ENCODE measurements around the gene SPATA31C1. TPM values are rescaled to one million over a fixed set of nuclear protein-coding genes. Genes with fewer than 3 reads are reported as not detected.
"Not testable (repeated sequence)": the region's sequence is repeated elsewhere in the genome, so short reads cannot be mapped to it uniquely, and the experiment has no call there.

The SPATA31C1 gene
- total RNA-seq, 1 donor from 2014 or later = not detected

DNA sequence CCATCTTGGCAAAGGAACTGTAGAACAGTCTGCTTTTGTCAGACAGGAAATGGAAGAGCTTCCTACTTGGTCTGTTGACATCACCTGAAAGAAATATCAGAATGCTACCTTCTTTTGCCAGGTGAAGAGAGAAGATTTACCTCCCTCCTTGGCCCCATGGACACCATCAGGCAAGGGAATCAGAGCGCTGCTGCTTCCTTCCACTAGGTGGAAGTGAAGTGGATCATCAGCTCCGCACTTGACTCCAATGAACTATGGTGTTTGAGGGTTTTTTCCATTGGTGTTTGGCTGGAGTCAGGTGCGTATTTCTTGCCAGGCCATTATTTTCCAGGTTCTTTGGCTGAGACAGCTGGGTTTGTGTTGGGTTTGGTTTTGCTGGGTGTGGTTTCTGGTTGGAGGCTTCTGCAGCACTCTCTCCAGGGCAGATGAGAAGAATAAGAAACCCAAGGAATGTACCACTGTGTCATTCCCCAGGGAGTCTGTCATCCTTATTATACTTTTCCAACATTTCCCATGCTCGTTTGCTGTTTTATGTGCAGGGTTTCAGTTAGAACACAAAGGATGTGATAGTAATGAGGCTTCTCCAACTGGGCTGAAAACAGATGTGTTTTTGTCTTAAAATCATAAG, 22.6 kb upstream of the SPATA31C1 start:
- TF ChIP-seq, protein P1, sequence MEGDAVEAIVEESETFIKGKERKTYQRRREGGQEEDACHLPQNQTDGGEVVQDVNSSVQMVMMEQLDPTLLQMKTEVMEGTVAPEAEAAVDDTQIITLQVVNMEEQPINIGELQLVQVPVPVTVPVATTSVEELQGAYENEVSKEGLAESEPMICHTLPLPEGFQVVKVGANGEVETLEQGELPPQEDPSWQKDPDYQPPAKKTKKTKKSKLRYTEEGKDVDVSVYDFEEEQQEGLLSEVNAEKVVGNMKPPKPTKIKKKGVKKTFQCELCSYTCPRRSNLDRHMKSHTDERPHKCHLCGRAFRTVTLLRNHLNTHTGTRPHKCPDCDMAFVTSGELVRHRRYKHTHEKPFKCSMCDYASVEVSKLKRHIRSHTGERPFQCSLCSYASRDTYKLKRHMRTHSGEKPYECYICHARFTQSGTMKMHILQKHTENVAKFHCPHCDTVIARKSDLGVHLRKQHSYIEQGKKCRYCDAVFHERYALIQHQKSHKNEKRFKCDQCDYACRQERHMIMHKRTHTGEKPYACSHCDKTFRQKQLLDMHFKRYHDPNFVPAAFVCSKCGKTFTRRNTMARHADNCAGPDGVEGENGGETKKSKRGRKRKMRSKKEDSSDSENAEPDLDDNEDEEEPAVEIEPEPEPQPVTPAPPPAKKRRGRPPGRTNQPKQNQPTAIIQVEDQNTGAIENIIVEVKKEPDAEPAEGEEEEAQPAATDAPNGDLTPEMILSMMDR (IDR thresholded peaks at IDR 0.05; ENCODE audit: insufficient read depth, low read length, poor library complexity, severe bottlenecking) = no peak
- no peaks in the 10 kb centered on the region for H3K36me3 ChIP-seq (ENCODE audit: control insufficient read depth, insufficient read depth, low read length)
- H3K27me3 ChIP-seq (ENCODE audit: control insufficient read depth, insufficient read depth, low read length) = no peaks in the 10 kb centered on the region
- no peak for DNase-seq (ENCODE audit: low read depth)
- no peak overlapping the region for H3K4me3 ChIP-seq (ENCODE audit: low read depth, low read length)

DNA sequence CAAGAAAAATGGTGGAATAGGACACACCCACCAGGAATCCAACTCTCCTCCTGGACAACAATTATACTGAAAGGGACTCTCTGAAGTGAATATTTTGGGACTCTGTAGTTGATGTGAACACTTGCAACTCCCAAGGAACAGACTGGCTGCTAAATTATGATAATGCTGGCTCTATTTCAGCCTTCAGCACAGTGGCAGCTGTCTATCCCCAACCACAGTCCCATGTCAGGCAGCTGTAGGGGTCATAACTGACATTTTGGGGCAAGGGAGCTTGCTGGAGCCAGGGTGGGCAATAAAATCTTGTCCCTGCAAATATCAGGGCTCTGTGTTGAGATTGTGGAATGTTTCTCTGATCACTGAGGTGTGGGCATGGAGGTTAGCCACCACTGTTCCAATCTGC, 20.9 kb upstream of the SPATA31C1 start:
- Histone ChIP-seq H3K36me3 (ENCODE audit: control insufficient read depth, insufficient read depth, low read length) (no peaks in the 10 kb centered on the region), H3K4me3 (ENCODE audit: low read depth, low read length) (no peak overlapping the region), H3K27me3 (ENCODE audit: control insufficient read depth, insufficient read depth, low read length) (no peaks in the 10 kb centered on the region)
- DNase-seq (ENCODE audit: low read depth) = no peak
- TF ChIP-seq, protein P1 (IDR thresholded peaks at IDR 0.05; ENCODE audit: insufficient read depth, low read length, poor library complexity, severe bottlenecking) = no peak

DNA sequence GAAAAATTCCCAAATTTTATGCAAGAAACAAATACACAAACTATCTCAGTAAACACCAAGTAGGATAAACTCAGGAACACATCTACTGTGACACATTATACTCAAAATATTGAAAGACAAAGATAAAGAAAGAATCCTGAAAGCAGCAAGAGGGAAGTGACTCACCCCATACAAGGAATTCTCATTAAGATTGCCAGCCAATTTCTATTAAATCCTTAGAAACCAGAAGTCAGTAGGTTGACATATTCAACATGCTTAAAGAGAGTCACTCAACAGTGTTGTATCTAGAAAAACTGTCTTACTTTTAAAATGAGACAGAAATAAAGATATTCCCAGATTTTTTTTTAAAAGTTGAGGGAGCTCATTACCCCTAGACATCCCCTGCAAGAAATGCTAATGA, 19.6 kb upstream of the SPATA31C1 start:
- Histone ChIP-seq H3K27me3 (ENCODE audit: control insufficient read depth, insufficient read depth, low read length) (no peaks in the 10 kb centered on the region), H3K36me3 (ENCODE audit: control insufficient read depth, insufficient read depth, low read length) (no peaks in the 10 kb centered on the region), H3K4me3 (ENCODE audit: low read depth, low read length) (no peak overlapping the region)
- no peak for DNase-seq (ENCODE audit: low read depth)
- TF ChIP-seq, protein P1 (IDR thresholded peaks at IDR 0.05; ENCODE audit: insufficient read depth, low read length, poor library complexity, severe bottlenecking) = no peak

DNA sequence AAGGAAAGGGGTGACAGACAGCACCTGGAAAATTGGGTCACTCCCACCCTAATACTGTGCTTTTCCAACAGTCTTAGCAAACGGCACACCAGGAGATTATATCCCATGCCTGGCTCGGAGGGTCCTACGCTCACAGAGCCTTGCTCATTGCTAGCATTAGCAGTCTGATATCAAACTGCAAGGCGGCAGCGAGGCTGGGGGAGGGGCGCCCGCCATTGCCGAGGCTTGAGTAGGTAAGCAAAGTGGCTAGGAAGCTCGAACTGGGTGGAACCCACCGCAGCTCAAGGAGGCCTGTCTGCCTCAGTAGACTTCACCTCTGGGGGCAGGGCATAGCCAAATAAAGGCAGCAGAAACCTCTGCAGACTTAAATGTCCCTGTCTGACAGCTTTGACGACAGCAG, 15.4 kb upstream of the SPATA31C1 start:
- DNase-seq (ENCODE audit: low read depth); H3K36me3 ChIP-seq (ENCODE audit: control insufficient read depth, insufficient read depth, low read length); H3K4me3 ChIP-seq (ENCODE audit: low read depth, low read length); H3K27me3 ChIP-seq (ENCODE audit: control insufficient read depth, insufficient read depth, low read length): not testable (repeated sequence)

DNA sequence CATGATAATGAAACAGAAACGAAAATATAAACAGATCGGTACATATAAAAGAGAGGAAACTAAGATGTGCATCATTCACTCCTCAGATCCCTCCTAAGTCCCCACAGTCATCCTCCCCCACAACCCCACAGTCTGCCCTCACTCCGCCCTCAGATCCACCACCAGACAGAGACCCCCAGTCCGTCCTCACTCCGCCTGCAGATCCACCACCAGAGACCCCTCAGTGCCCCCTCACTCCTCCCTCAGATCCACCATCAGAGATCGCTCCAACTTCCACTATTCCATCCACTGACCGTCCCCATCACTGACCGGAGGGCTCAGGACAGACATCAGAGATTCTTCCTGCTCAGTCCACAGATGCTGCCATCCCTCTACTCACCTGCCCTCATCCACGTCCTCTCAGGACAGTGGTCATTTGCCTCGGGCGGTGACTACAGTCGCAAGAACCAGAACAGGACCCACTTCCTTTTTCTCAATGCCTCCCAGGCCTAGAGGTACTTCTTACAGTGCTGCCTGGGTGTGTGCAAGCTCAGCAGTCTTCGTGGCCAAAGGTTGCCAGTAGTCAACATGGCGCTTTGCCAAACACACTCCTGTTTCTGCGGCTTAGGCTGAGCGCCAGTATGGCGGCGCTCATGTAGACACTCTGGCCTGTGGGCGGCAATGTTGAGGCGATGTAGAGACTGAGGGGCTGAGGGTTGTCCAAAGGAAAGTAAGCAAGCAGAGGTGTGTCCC, 8.3 kb upstream of the SPATA31C1 start:
- H3K27me3 ChIP-seq (ENCODE audit: control insufficient read depth, insufficient read depth, low read length) = no peaks in the 10 kb centered on the region
- H3K4me3 ChIP-seq (ENCODE audit: low read depth, low read length) = no peak overlapping the region
- H3K36me3 ChIP-seq (ENCODE audit: control insufficient read depth, insufficient read depth, low read length) = no peaks in the 10 kb centered on the region
- no peak for DNase-seq (ENCODE audit: low read depth)
- TF ChIP-seq, protein P1 (IDR thresholded peaks at IDR 0.05; ENCODE audit: insufficient read depth, low read length, poor library complexity, severe bottlenecking) = no peak

DNA sequence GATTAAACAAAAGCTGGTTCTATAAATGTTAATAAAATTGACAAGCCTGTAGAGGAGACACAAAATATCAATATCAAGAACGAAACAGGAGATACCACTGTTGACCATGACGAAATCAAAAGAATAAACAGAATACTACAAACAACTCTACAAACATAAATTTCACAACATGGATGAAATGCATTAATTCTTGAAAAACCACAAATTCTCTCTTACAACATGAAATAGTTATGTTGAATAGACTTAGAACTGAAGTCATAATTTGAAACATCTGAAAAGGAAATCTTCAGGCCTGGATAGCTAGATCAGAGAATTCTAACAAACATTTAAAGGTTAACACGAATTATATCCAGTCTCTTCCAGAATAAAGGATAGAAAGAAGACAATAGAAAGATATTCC, 6.9 kb upstream of the SPATA31C1 start:
- Histone ChIP-seq H3K4me3 (ENCODE audit: low read depth, low read length) (no peak overlapping the region), H3K36me3 (ENCODE audit: control insufficient read depth, insufficient read depth, low read length) (no peaks in the 10 kb centered on the region)
- no peak for DNase-seq (ENCODE audit: low read depth)

DNA sequence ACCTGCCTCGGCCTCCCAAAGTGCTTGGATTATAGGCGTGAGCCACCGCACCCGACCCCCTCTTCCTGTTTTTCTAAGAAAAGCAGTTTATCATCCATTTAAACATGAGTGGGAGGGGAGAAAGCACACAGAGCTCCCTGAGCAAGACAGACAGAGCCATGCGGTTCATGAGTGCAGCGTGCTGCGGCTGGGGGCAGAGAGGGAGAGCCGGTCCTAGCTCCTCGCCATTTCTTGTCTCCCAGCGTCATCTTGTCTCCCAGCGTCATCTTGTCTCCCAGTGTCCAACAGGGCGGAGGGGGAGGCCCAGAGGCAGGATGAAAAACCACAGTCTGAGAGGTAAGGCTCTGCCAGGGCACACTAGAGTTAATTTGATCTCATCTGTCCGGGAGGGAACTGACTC, 1.3 kb downstream of the SPATA31C1 start:
- not testable (repeated sequence) for H3K27me3 ChIP-seq (ENCODE audit: control insufficient read depth, insufficient read depth, low read length); H3K36me3 ChIP-seq (ENCODE audit: control insufficient read depth, insufficient read depth, low read length); DNase-seq (ENCODE audit: low read depth); H3K4me3 ChIP-seq (ENCODE audit: low read depth, low read length)

More for the DNA sequence above, 6.9 kb upstream of the SPATA31C1 start:
- TF ChIP-seq, protein P1 (IDR thresholded peaks at IDR 0.05; ENCODE audit: insufficient read depth, low read length, poor library complexity, severe bottlenecking) = no peak
- no peaks in the 10 kb centered on the region for H3K27me3 ChIP-seq (ENCODE audit: control insufficient read depth, insufficient read depth, low read length)

DNA sequence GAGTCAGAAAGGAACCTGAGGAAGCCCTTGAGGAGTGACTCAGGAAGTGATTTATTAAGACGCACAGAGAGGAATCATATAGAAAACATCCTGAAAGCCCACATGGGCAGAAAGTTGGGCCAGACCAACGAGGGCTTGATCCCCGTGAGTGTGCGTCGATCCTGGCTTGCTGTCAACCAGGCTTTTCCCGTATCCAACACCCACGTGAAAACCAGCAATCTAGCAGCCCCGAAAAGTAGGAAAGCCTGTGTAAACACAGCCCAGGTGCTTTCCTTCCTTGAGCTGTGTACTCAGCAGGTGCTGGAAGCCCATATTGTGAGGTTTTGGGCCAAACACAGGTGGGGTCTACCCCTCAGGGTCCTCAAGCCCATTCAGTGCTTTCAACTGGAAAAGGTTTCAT, 3.8 kb downstream of the SPATA31C1 start:
- not testable (repeated sequence) for H3K27me3 ChIP-seq (ENCODE audit: control insufficient read depth, insufficient read depth, low read length)

DNA sequence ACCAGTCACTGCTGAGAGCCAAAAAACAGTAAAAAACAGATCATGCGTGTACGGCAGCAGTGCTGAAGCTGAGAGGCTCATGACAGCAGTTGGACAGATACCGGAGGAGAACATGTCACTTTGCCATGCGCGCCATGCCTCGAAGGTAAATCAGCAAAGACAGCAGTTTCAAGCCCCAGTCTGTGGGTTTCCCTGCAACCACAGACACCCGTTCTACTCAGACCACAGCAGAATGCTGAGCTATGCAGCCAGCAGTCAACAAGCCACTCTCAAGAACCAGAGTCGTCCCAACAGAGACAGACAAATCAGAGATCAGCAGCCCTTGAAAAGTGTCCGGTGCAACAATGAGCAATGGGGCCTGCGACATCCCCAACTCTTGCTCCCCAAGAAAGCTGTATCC, 5.2 kb downstream of the SPATA31C1 start:
- not testable (repeated sequence) for H3K4me3 ChIP-seq (ENCODE audit: low read depth, low read length); DNase-seq (ENCODE audit: low read depth); H3K27me3 ChIP-seq (ENCODE audit: control insufficient read depth, insufficient read depth, low read length); H3K36me3 ChIP-seq (ENCODE audit: control insufficient read depth, insufficient read depth, low read length)

More for the DNA sequence above, 3.8 kb downstream of the SPATA31C1 start:
- not testable (repeated sequence) for DNase-seq (ENCODE audit: low read depth); H3K36me3 ChIP-seq (ENCODE audit: control insufficient read depth, insufficient read depth, low read length); H3K4me3 ChIP-seq (ENCODE audit: low read depth, low read length)
